B cell (primary cell): ENCODE measurements around the gene SFMBT2. TPM values are rescaled to one million over a fixed set of nuclear protein-coding genes. Genes with fewer than 3 reads are reported as not detected.
"Not testable (repeated sequence)": the region's sequence is repeated elsewhere in the genome, so short reads cannot be mapped to it uniquely, and the experiment has no call there.

Experiments used
- ATAC-seq: fragments of 200-7000 bp; cut with Tn5 transposase; one replicate; pipeline ENCODE4 v1.10.0; 2021; ENCODE audit warnings: low read depth, mild to moderate bottlenecking, moderate number of reproducible peaks, moderate library complexity
- CTCF ChIA-PET: fragments of 350-600 bp; sonication (Branson Sonifier 250); formaldehyde crosslinking; loops from one replicate; lab custom pipeline; 2021; ENCODE audit warnings: antibody characterized with exemption, inconsistent platforms; lab: Charles Lee
- POLR2A ChIA-PET: fragments of 350-600 bp; sonication (Branson Sonifier 250); formaldehyde crosslinking; loops from one replicate; lab custom pipeline; 2021; ENCODE audit warnings: antibody characterized with exemption; lab: Charles Lee
- DNase-seq: peaks from one replicate; pipeline ENCODE4 v3.0.0; 2013
- H2AFZ ChIP-seq: 2 replicates; pipeline ENCODE4 v1.6.1; 2012; ENCODE audit warnings: mild to moderate bottlenecking, low read depth, low read length; ENCODE audit not compliant: insufficient read depth, poor library complexity, severe bottlenecking
- H3K27ac ChIP-seq, 2 donors: 1 replicate in 1 of 2; 2 replicates in 1 of 2; pipeline ENCODE4 v1.5.1; 2012 to 2013; ENCODE audit warnings: low read length in 2 of 2, mild to moderate bottlenecking in 2 of 2, moderate library complexity in 1 of 2
- H3K27me3 ChIP-seq, 4 experiments: fragments of 200-600 bp in 1 of 4; sonication (generic) in 1 of 4; replicated peaks in 1 of 4; 1 replicate in 2 of 4; 2 replicates in 2 of 4; pipeline versions ENCODE4 v1.6.1 to v1.7.0; 2013 to 2016; ENCODE audit warnings: low read length in 3 of 4, mild to moderate bottlenecking in 2 of 4, mixed read lengths in 1 of 4, moderate library complexity in 1 of 4; ENCODE audit not compliant: insufficient read depth in 4 of 4, control insufficient read depth in 3 of 4; ENCODE audit errors: control extremely low read depth in 1 of 4
- H3K36me3 ChIP-seq, 2 experiments: replicated peaks in 1 of 2; 1 replicate in 1 of 2; 2 replicates in 1 of 2; pipeline versions ENCODE4 v1.6.1 to v1.7.1; 2013; ENCODE audit warnings: low read length in 1 of 2; ENCODE audit not compliant: insufficient read depth in 2 of 2, control insufficient read depth in 1 of 2; ENCODE audit errors: control extremely low read depth in 1 of 2, extremely low read depth in 1 of 2
- H3K4me1 ChIP-seq, 2 donors: fragments of 200-600 bp in 1 of 2; sonication (generic) in 1 of 2; 1 replicate in 1 of 2; 2 replicates in 1 of 2; pipeline versions ENCODE4 v1.5.1 to v1.6.1; 2013 to 2017; ENCODE audit warnings: low read length in 2 of 2; ENCODE audit not compliant: control insufficient read depth in 2 of 2, insufficient read depth in 2 of 2
- H3K4me2 ChIP-seq: replicated peaks from 2 replicates; pipeline ENCODE3; 2012; ENCODE audit warnings: mild to moderate bottlenecking, low read depth, low read length; ENCODE audit not compliant: poor library complexity, severe bottlenecking
- H3K4me3 ChIP-seq, 5 experiments: fragments of 200-600 bp in 1 of 5; sonication (generic) in 1 of 5; 1 replicate in 3 of 5; 2 replicates in 2 of 5; pipeline versions ENCODE4 v1.5.1 to v1.7.0; 2011 to 2016; ENCODE audit warnings: low read length in 4 of 5, mild to moderate bottlenecking in 4 of 5, low read depth in 2 of 5, control low read depth in 1 of 5, moderate library complexity in 1 of 5; ENCODE audit not compliant: insufficient read depth in 1 of 5; ENCODE audit errors: control extremely low read depth in 1 of 5, extremely low read depth in 1 of 5
- H3K79me2 ChIP-seq: fragments of 200-600 bp; sonication (generic); one replicate; pipeline ENCODE4 v1.6.0; 2016; ENCODE audit warnings: low read length; ENCODE audit not compliant: control insufficient read depth, insufficient read depth
- H3K9ac ChIP-seq: fragments of 200-600 bp; sonication (generic); 2 replicates; pipeline ENCODE4 v1.6.1; 2017; ENCODE audit warnings: mild to moderate bottlenecking, low read length, moderate library complexity
- H3K9me3 ChIP-seq, 3 donors: one replicate each; pipeline versions ENCODE4 v1.6.1 to v1.7.1; 2013; ENCODE audit warnings: low read length in 2 of 3; ENCODE audit not compliant: control insufficient read depth in 2 of 3, insufficient read depth in 1 of 3; ENCODE audit errors: control extremely low read depth in 1 of 3
- H4K20me1 ChIP-seq: 2 replicates; pipeline ENCODE4 v1.6.0; 2012; ENCODE audit warnings: mild to moderate bottlenecking, low read length; ENCODE audit not compliant: insufficient read depth, control insufficient read depth, poor library complexity, severe bottlenecking
- H3K27ac Mint-ChIP-seq: one replicate; pipeline ENCODE4 v1.8.0; 2021; ENCODE audit warnings: mixed read lengths
- H3K27me3 Mint-ChIP-seq: one replicate; pipeline ENCODE4 v1.8.0; 2021; ENCODE audit warnings: mixed read lengths
- H3K4me1 Mint-ChIP-seq: one replicate; pipeline ENCODE4 v1.8.0; 2021; ENCODE audit warnings: mixed read lengths
- H3K4me3 Mint-ChIP-seq: one replicate; pipeline ENCODE4 v1.8.0; 2021; ENCODE audit warnings: mixed read lengths
- H3K9me3 Mint-ChIP-seq: one replicate; pipeline ENCODE4 v1.8.0; 2022; ENCODE audit warnings: mixed read lengths; ENCODE audit not compliant: insufficient read depth
- EZH2 ChIP-seq: IDR thresholded peaks from 2 replicates; pipeline ENCODE4 v1.6.1; 2012; ENCODE audit warnings: borderline replicate concordance, low read depth, mild to moderate bottlenecking, moderate library complexity, low read length; ENCODE audit not compliant: insufficient read depth, poor library complexity, severe bottlenecking
- WGBS: methylation state at CpG from one replicate; pipeline ENCODE4 v1.1.5; 2013; ENCODE audit warnings: missing lambda C conversion rate; ENCODE audit not compliant: insufficient coverage; 5-methylcytosine and 5-hydroxymethylcytosine counted together
- intact Hi-C: fragments of 100-400 bp; cut with micrococcal nuclease; formaldehyde crosslinking; loops from one replicate; pipeline ENCODE4 v1.10.0; 2022
- polyA plus RNA-seq: library from polyadenylated mRNA; depleted of rRNA; stranded (reverse); fragments of >200 nt; gene quantifications from 2 replicates; pipeline ENCODE4 v1.2.3, GENCODE V29; 2012
- total RNA-seq, 2 donors: library from RNA; stranded (reverse); fragments of 120-200 nt in 1 of 2; gene quantifications; 1 replicate in 1 of 2; 2 replicates in 1 of 2; pipeline versions ENCODE4 v1.2.3 to v1.2.4, GENCODE V29; 2013 to 2022
- TF ChIP-seq, protein P1 (sequence below): fragments of 200-600 bp; IDR thresholded peaks from one replicate; pipeline ENCODE4 v1.8.0; 2022; ENCODE audit warnings: antibody characterized with exemption, mild to moderate bottlenecking

Gene SFMBT2
- total and polyA plus RNA-seq, 2 donors (not counting 1 experiment from before 2014, with no cell fraction given), result 2.3 to 24.0 TPM

DNA sequence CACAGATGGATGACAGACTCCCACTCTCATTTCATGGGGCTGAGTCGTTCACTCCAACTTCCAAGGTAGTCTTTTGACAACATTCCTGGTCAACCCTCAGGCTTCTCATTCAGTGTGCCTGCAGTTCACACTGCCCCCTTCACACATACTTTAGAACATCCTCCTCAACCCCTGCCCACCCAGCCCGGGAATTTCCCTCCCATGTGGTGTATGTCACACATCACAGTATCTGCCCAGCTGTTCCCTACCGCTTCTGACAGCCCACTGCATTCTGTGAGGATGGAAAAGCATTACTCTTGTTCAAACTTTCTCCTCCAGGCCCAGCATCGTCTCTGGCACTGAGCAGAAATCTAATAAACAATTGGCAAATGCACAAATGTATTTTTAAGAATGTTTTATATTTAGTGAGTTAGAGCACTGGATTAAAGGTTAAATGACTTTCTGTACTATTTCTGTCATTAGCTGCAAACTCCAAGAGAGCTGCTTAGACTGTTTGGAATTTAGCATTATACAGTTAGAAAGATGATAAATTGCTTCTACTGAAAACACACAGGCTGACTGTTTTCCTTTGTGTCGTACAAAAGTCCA, 110.4 kb downstream of the SFMBT2 start:
- DNase-seq (no peak), ATAC-seq (no peak)
- intact Hi-C loops, result no loop called here
- peaks cover 16 to 20% of the 10 kb centered on the region in 2 donors for H3K4me1 ChIP-seq
- H3K4me2 ChIP-seq, result no peak overlapping the region
- H3K79me2 ChIP-seq, result peaks cover 72% of the 10 kb centered on the region
- no peak for TF ChIP-seq EZH2
- TF ChIP-seq, protein P1, sequence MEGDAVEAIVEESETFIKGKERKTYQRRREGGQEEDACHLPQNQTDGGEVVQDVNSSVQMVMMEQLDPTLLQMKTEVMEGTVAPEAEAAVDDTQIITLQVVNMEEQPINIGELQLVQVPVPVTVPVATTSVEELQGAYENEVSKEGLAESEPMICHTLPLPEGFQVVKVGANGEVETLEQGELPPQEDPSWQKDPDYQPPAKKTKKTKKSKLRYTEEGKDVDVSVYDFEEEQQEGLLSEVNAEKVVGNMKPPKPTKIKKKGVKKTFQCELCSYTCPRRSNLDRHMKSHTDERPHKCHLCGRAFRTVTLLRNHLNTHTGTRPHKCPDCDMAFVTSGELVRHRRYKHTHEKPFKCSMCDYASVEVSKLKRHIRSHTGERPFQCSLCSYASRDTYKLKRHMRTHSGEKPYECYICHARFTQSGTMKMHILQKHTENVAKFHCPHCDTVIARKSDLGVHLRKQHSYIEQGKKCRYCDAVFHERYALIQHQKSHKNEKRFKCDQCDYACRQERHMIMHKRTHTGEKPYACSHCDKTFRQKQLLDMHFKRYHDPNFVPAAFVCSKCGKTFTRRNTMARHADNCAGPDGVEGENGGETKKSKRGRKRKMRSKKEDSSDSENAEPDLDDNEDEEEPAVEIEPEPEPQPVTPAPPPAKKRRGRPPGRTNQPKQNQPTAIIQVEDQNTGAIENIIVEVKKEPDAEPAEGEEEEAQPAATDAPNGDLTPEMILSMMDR, result no peak
- H3K4me3 Mint-ChIP-seq, result no peak overlapping the region
- H2AFZ ChIP-seq, result no peak overlapping the region
- peaks cover 2% of the 10 kb centered on the region for H3K9me3 Mint-ChIP-seq
- H3K9ac ChIP-seq, result no peak overlapping the region
- H3K9me3 ChIP-seq, result peaks cover 0 to 10% (median 9%) of the 10 kb centered on the region in 3 donors
- no peaks in the 10 kb centered on the region for H3K27me3 ChIP-seq
- no peaks in the 10 kb centered on the region for H3K27me3 Mint-ChIP-seq
- H3K36me3 ChIP-seq, result no peaks in the 10 kb centered on the region
- POLR2A ChIA-PET, result no interaction called here
- CTCF ChIA-PET, result no interaction called here
- H3K27ac Mint-ChIP-seq, result peak overlapping the region; percentile 15
- H3K4me3 ChIP-seq, result no peak overlapping the region
- WGBS, result 62% methylated on average over 4 of the region's 5 CpGs
- peaks cover 41% of the 10 kb centered on the region for H3K4me1 Mint-ChIP-seq
- no peaks in the 10 kb centered on the region for H4K20me1 ChIP-seq
- H3K27ac ChIP-seq, result no peak overlapping the region

GRCh38 chr10:7299601-7300325, 111.1 kb downstream of the SFMBT2 start:
- WGBS, result no CpG with 5 or more reads among the region's 7 CpGs

More at GRCh38 chr10:7299601-7300325, 111.1 kb downstream of the SFMBT2 start:
- H3K4me1 Mint-ChIP-seq, result peaks cover 33% of the 10 kb centered on the region
- CTCF ChIA-PET, result interaction anchor here (1.6 kb wide), 1 partner anchor 41 kb away, joined by 4 read pairs; no protein-coding TSS in a partner anchor
- H3K9me3 ChIP-seq, H3K4me3 ChIP-seq, ATAC-seq, H3K27me3 ChIP-seq, POLR2A ChIA-PET, H3K4me2 ChIP-seq, H3K4me3 Mint-ChIP-seq, H3K27me3 Mint-ChIP-seq, DNase-seq, H3K9me3 Mint-ChIP-seq, H3K9ac ChIP-seq, H3K27ac Mint-ChIP-seq, H3K36me3 ChIP-seq, H3K27ac ChIP-seq, H4K20me1 ChIP-seq, intact Hi-C loops, H2AFZ ChIP-seq: not testable (repeated sequence)
- Histone ChIP-seq H3K4me1 (peaks cover 9 to 13% of the 10 kb centered on the region in 2 donors), H3K79me2 (peaks cover 65% of the 10 kb centered on the region)
